HS-27A (cell line): ENCODE results near the gene NAT14.
"Not testable (repeated sequence)": the region's sequence is repeated elsewhere in the genome, so short reads cannot be mapped to it uniquely, and the experiment has no call there.

ENCODE experiments used
- DNase-seq: peaks from one replicate; pipeline ENCODE4 v3.0.0-alpha.2; 2012; ENCODE audit warnings: low read depth, missing footprints

The NAT14 gene

GRCh38 chr19:55486971-55487923, 2.3 kb downstream of the NAT14 start:
- peak; percentile 92 for DNase-seq

- DNase-seq = no peak
Observed at GRCh38 chr19:55487924-55488687, 3.1 kb downstream of the NAT14 start, which contains the start of gene SSC5D. Gene SSC5D, plus strand, starts transcription at chr19:55488436. Its CDS starts 154 bp downstream, at chr19:55488590.

- no peak for DNase-seq
Observed at GRCh38 chr19:55488986-55489710, 4.2 kb downstream of the NAT14 start.

GRCh38 chr19:55489711-55490477, 4.9 kb downstream of the NAT14 start:
- DNase-seq = no peak

- DNase-seq = no peak
Observed at GRCh38 chr19:55490478-55491432, 5.8 kb downstream of the NAT14 start.

GRCh38 chr19:55491546-55492360, 6.8 kb downstream of the NAT14 start:
- no peak for DNase-seq

GRCh38 chr19:55492362-55492944, 7.5 kb downstream of the NAT14 start:
- no peak for DNase-seq

- no peak for DNase-seq
Observed at GRCh38 chr19:55493052-55493644, 8.2 kb downstream of the NAT14 start.

GRCh38 chr19:55493645-55494171, 8.7 kb downstream of the NAT14 start:
- DNase-seq = no peak

GRCh38 chr19:55494172-55494761, 9.3 kb downstream of the NAT14 start:
- DNase-seq = no peak

- DNase-seq = no peak
Observed at GRCh38 chr19:55495646-55496349, 10.8 kb downstream of the NAT14 start.

- not testable (repeated sequence) for DNase-seq
Observed at GRCh38 chr19:55496820-55497219, 11.8 kb downstream of the NAT14 start.

GRCh38 chr19:55497763-55498162, 12.8 kb downstream of the NAT14 start:
- no peak for DNase-seq

- DNase-seq = no peak
Observed at GRCh38 chr19:55498246-55498840, 13.4 kb downstream of the NAT14 start.

- no peak for DNase-seq
Observed at GRCh38 chr19:55500368-55500952, 15.5 kb downstream of the NAT14 start.

- no peak for DNase-seq
Observed at GRCh38 chr19:55502197-55502952, 17.4 kb downstream of the NAT14 start.
